Suprapubic skin (tissue), 4 donors: ENCODE results near the gene RNF20. TPM values are rescaled to one million over a fixed set of nuclear protein-coding genes. Genes with fewer than 3 reads are reported as not detected.
"Not testable (repeated sequence)": the region's sequence is repeated elsewhere in the genome, so short reads cannot be mapped to it uniquely, and the experiment has no call there.

Experiments
- DNase-seq, 2 donors: peaks; one replicate each; pipeline ENCODE4 v3.0.0-alpha.2; 2019; ENCODE audit warnings: low spot score in 2 of 2
- H3K27ac ChIP-seq: fragments of 200-600 bp; sonication (generic); one replicate; pipeline ENCODE4 v1.5.1; 2019
- H3K27me3 ChIP-seq: fragments of 200-600 bp; sonication (generic); one replicate; pipeline ENCODE4 v1.5.1; 2019
- H3K36me3 ChIP-seq: fragments of 200-600 bp; sonication (generic); one replicate; pipeline ENCODE4 v1.5.1; 2019
- H3K4me1 ChIP-seq: fragments of 200-600 bp; sonication (generic); one replicate; pipeline ENCODE4 v1.5.1; 2019
- H3K4me3 ChIP-seq: fragments of 200-600 bp; sonication (generic); one replicate; pipeline ENCODE4 v1.5.1; 2019; ENCODE audit warnings: mild to moderate bottlenecking
- H3K9me3 ChIP-seq: fragments of 200-600 bp; sonication (generic); one replicate; pipeline ENCODE4 v1.5.1; 2019
- EP300 ChIP-seq: sonication (generic); formaldehyde crosslinking; IDR thresholded peaks from one replicate; pipeline ENCODE4 v1.6.1; 2017; ENCODE audit warnings: antibody characterized with exemption
- POLR2A ChIP-seq, 2 donors: fragments of 450-650 bp; IDR thresholded peaks; one replicate each; pipeline ENCODE4 v1.6.1; 2017; ENCODE audit warnings: antibody characterized with exemption in 2 of 2, mild to moderate bottlenecking in 2 of 2, moderate library complexity in 2 of 2
- POLR2AphosphoS5 ChIP-seq, 3 donors: sonication (generic); formaldehyde crosslinking; IDR thresholded peaks; one replicate each; pipeline ENCODE4 v1.6.1; 2017; ENCODE audit warnings: antibody characterized with exemption in 3 of 3
- WGBS: methylation state at CpG from one replicate; pipeline ENCODE4 v1.1.5; 2018; 5-methylcytosine and 5-hydroxymethylcytosine counted together
- total RNA-seq, 4 donors: library from RNA; depleted of rRNA; stranded (reverse); fragments of >200 nt; gene quantifications; one replicate each; pipeline ENCODE4 v1.1.0, GENCODE V29; 2016
- TF ChIP-seq, protein P1 (sequence below), 2 donors: fragments of 200-600 bp in 1 of 2; fragments of 450-650 bp in 1 of 2; sonication (generic) in 1 of 2; IDR thresholded peaks; one replicate each; pipeline ENCODE4 v1.5.1; 2016 to 2019; ENCODE audit warnings: antibody characterized with exemption in 2 of 2, mild to moderate bottlenecking in 1 of 2, moderate library complexity in 1 of 2

Gene RNF20
- total RNA-seq, 4 donors from 2014 or later: 16.0 to 24.1 (median 22.3) TPM

DNA sequence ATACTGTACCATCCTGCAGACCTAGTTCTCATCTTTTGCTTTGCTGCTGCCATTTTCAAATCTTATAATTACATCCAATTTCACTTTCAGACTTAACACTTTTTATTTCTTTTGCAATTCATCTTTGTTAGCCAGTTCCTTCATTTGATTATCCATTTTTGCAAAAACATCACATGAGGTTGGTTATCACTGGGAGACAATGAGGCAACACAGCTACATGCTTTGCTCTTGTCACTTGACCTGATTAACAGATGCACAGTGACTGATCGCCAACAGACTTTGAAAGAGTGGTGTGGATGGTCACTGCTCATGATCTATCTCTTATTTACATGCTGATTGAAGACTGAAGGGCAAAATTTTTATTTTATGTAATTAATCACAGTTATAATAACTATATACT, 17.0 kb upstream of the RNF20 start:
- H3K27me3 ChIP-seq: no peaks in the 10 kb centered on the region
- no peak for TF ChIP-seq POLR2AphosphoS5 (IDR thresholded peaks at IDR 0.05)
- TF ChIP-seq, protein P1, sequence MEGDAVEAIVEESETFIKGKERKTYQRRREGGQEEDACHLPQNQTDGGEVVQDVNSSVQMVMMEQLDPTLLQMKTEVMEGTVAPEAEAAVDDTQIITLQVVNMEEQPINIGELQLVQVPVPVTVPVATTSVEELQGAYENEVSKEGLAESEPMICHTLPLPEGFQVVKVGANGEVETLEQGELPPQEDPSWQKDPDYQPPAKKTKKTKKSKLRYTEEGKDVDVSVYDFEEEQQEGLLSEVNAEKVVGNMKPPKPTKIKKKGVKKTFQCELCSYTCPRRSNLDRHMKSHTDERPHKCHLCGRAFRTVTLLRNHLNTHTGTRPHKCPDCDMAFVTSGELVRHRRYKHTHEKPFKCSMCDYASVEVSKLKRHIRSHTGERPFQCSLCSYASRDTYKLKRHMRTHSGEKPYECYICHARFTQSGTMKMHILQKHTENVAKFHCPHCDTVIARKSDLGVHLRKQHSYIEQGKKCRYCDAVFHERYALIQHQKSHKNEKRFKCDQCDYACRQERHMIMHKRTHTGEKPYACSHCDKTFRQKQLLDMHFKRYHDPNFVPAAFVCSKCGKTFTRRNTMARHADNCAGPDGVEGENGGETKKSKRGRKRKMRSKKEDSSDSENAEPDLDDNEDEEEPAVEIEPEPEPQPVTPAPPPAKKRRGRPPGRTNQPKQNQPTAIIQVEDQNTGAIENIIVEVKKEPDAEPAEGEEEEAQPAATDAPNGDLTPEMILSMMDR (IDR thresholded peaks at IDR 0.05): no peak
- TF ChIP-seq EP300: no peak
- TF ChIP-seq POLR2A (IDR thresholded peaks at IDR 0.05): no peak
- H3K27ac ChIP-seq: no peak overlapping the region
- H3K9me3 ChIP-seq: no peaks in the 10 kb centered on the region
- WGBS: 85% methylated on average over 1 of the region's 1 CpG
- no peaks in the 10 kb centered on the region for H3K4me1 ChIP-seq
- H3K36me3 ChIP-seq: no peaks in the 10 kb centered on the region
- DNase-seq: no peak
- H3K4me3 ChIP-seq: no peak overlapping the region

DNA sequence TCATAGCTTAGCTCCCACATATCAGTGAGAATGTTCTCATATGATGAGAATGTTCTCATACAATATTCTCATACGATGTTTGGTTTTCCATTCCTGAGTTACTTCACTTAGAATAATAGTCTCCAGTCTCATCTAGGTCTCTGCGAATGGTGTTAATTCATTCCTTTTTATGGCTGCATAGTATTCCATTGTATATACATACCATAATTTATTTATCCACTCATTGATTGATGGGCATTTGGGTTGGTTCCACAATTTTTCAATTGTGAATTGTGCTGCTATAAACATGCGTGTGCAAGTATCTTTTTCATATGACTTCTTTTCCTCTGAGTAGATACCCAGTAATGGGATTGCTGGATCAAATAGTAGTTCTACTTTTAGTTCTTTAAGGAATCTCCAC, 15.2 kb upstream of the RNF20 start:
- not testable (repeated sequence) for H3K27me3 ChIP-seq, H3K4me3 ChIP-seq, H3K36me3 ChIP-seq, H3K9me3 ChIP-seq, H3K27ac ChIP-seq, DNase-seq, H3K4me1 ChIP-seq
- 94% methylated on average over 3 of the region's 3 CpGs for WGBS

DNA sequence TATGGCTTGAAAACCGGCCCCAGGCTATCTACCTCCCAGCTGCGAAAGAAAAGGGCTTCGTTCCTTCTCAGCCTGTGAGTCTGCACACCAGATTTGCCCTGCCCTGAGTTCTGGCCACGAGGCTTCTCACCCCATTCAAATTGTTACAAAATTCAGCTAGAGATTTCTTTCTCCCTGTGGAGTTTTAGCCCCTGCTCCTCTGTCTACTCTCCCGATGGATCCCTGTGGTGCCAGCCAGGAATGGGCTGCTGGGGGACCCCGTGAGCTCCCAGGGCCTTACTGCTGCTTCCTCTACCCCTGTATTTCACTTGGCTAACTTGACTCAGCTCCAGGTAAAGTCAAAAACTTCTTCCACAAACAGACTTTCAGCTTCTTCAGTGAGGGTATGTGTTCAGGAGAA, 9.3 kb upstream of the RNF20 start:
- Histone ChIP-seq H3K4me3 (no peak overlapping the region), H3K27me3 (peaks cover 4% of the 10 kb centered on the region), H3K4me1 (no peaks in the 10 kb centered on the region), H3K36me3 (no peaks in the 10 kb centered on the region), H3K9me3 (no peaks in the 10 kb centered on the region), H3K27ac (no peak overlapping the region)
- WGBS: 85% methylated on average over 6 of the region's 6 CpGs
- TF ChIP-seq POLR2A (IDR thresholded peaks at IDR 0.05) (no peak), POLR2AphosphoS5 (IDR thresholded peaks at IDR 0.05) (no peak), EP300 (no peak)
- TF ChIP-seq, protein P1 (IDR thresholded peaks at IDR 0.05): no peak
- no peak for DNase-seq

DNA sequence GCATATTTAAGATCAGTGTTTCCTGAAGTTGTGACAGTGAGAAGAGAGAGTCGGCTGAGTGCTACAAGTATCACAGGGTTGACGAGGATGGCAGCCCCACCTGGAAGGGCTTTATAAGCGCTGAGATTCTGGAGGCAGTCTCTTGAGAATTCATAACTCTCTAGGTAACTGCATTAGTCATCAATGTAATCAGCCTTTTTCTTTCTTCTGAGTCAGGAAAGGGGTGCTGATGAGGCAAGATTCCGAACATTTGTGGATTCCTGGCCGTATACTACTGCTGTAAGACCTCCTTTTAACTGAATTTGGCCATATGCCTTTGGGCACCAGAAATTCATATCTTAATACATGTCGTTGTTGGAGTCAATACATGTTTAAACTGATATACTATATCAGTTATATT, 6.6 kb upstream of the RNF20 start:
- H3K27me3 ChIP-seq: peaks cover 4% of the 10 kb centered on the region
- no peaks in the 10 kb centered on the region for H3K36me3 ChIP-seq
- no peak overlapping the region for H3K27ac ChIP-seq
- no peaks in the 10 kb centered on the region for H3K9me3 ChIP-seq
- TF ChIP-seq, protein P1 (IDR thresholded peaks at IDR 0.05): no peak
- TF ChIP-seq POLR2AphosphoS5 (IDR thresholded peaks at IDR 0.05): no peak
- no peak for TF ChIP-seq EP300
- TF ChIP-seq POLR2A (IDR thresholded peaks at IDR 0.05): no peak
- H3K4me3 ChIP-seq: no peak overlapping the region
- 76% methylated on average over 6 of the region's 6 CpGs for WGBS
- no peak for DNase-seq
- peaks cover 4% of the 10 kb centered on the region for H3K4me1 ChIP-seq

DNA sequence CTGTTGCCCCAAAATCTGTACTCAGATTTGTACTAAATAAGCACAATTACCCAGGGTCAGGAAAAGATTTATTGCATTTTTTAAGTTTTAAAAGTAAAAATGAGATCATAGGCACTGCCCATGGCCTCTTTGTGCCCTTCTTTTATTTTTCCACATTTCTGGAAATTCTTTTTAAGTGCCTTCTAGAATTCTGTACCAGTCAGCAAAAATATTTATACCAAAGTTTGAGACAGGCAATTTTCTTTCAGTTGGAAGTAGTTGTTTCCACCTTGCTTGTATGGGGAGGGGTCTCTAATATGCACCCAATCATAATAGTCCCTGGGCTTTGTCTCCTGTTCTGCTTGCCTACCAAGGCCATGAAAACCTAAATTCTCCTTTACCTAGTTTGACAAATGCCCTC, 5.6 kb upstream of the RNF20 start:
- H3K36me3 ChIP-seq: no peaks in the 10 kb centered on the region
- DNase-seq: no peak
- TF ChIP-seq POLR2AphosphoS5 (IDR thresholded peaks at IDR 0.05): no peak
- TF ChIP-seq, protein P1 (IDR thresholded peaks at IDR 0.05): no peak
- TF ChIP-seq EP300: no peak
- no peak for TF ChIP-seq POLR2A (IDR thresholded peaks at IDR 0.05)
- H3K27me3 ChIP-seq: peaks cover 4% of the 10 kb centered on the region
- H3K4me3 ChIP-seq: no peak overlapping the region
- H3K9me3 ChIP-seq: no peaks in the 10 kb centered on the region
- H3K4me1 ChIP-seq: peaks cover 6% of the 10 kb centered on the region
- no peak overlapping the region for H3K27ac ChIP-seq

DNA sequence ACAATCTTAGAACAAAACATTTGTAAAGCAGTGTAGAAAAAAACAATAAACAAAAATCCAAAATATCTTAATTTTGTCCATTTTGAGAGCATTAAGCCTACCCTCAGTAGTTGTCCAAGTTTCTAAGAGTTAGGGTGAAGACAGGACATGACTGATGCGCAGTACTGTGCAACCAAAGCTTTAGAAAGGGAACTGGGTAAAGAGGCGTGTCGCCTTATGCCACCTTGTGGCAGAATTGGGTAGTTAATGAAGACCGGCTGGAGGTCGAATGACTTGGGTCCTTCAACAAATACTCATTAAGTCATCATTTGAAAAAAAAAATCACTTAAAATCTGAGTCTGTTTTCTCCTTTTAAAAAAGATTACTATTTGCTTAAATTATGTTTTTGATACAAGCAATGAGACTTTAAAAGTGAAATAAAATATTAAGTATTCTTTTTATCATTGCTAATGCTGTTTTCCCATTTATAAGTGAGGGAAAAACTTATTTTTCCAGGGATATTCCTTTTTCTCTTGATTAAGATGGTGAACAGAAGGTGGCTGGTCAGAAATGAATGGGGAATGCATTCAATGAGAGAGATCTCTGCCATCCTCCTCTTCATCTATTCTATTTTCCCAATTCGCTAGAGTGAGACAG, 3.5 kb upstream of the RNF20 start:
- Histone ChIP-seq H3K36me3 (no peaks in the 10 kb centered on the region), H3K27ac (no peak overlapping the region), H3K4me1 (peaks cover 21% of the 10 kb centered on the region), H3K27me3 (no peaks in the 10 kb centered on the region), H3K9me3 (no peaks in the 10 kb centered on the region), H3K4me3 (no peak overlapping the region)
- TF ChIP-seq POLR2AphosphoS5 (IDR thresholded peaks at IDR 0.05) (no peak), POLR2A (IDR thresholded peaks at IDR 0.05) (no peak), EP300 (no peak)
- TF ChIP-seq, protein P1 (IDR thresholded peaks at IDR 0.05): peak; percentile 70 to 76
- 17% methylated on average over 6 of the region's 6 CpGs for WGBS
- no peak for DNase-seq
